Keratinocyte (primary cell): Measurements from ENCODE around the gene ERCC8.

Experiments
- EZH2 ChIP-seq: IDR thresholded peaks from one replicate; pipeline ENCODE4 v1.6.1; 2012; ENCODE audit warnings: inconsistent platforms, mild to moderate bottlenecking, low read length, moderate library complexity
- TF ChIP-seq, protein P1 (sequence below), 3 experiments: IDR thresholded peaks in 1 of 3; conservative IDR thresholded peaks in 1 of 3; optimal IDR thresholded peaks in 1 of 3; 2 replicates in 2 of 3; 3 replicates in 1 of 3; pipeline versions ENCODE3 to v1.5.1; 2011; ENCODE audit warnings: low read length in 3 of 3, mild to moderate bottlenecking in 3 of 3, moderate library complexity in 2 of 3, control low read depth in 1 of 3, inconsistent platforms in 1 of 3; ENCODE audit not compliant: insufficient read depth in 2 of 3; ENCODE audit errors: extremely low read depth in 1 of 3

DNA sequence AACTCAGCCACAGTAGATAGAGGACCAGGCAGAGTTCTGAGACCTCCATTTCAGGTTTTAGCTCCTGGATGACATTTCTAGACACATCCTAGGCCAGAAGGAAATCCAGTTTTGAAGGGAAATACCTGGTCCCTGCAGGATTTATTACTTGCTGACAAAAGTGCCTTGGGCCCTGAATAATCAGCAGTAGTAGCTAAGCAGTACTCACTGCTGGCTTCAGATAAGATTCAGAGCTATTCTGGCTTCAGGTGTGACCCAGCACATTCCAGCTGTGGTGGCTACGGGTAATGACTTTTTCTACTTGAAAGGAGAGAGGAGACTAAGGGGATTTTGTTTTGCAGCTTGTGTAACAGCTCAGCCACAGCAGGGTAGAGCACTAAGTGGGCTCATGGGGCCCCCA, 34.1 kb upstream of the ERCC8 start:
- TF ChIP-seq, protein P1, sequence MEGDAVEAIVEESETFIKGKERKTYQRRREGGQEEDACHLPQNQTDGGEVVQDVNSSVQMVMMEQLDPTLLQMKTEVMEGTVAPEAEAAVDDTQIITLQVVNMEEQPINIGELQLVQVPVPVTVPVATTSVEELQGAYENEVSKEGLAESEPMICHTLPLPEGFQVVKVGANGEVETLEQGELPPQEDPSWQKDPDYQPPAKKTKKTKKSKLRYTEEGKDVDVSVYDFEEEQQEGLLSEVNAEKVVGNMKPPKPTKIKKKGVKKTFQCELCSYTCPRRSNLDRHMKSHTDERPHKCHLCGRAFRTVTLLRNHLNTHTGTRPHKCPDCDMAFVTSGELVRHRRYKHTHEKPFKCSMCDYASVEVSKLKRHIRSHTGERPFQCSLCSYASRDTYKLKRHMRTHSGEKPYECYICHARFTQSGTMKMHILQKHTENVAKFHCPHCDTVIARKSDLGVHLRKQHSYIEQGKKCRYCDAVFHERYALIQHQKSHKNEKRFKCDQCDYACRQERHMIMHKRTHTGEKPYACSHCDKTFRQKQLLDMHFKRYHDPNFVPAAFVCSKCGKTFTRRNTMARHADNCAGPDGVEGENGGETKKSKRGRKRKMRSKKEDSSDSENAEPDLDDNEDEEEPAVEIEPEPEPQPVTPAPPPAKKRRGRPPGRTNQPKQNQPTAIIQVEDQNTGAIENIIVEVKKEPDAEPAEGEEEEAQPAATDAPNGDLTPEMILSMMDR (optimal IDR thresholded peaks at IDR 0.05 in 1 of 3, IDR thresholded peaks at IDR 0.05 in 1 of 3, conservative IDR thresholded peaks at IDR 0.05 in 1 of 3; ENCODE audit: extremely low read depth in 1 of 3, insufficient read depth in 2 of 3, low read length in 3 of 3), result no peak
- TF ChIP-seq EZH2, result no peak
